Measurements from ENCODE around the gene FBLN1.

DNA sequence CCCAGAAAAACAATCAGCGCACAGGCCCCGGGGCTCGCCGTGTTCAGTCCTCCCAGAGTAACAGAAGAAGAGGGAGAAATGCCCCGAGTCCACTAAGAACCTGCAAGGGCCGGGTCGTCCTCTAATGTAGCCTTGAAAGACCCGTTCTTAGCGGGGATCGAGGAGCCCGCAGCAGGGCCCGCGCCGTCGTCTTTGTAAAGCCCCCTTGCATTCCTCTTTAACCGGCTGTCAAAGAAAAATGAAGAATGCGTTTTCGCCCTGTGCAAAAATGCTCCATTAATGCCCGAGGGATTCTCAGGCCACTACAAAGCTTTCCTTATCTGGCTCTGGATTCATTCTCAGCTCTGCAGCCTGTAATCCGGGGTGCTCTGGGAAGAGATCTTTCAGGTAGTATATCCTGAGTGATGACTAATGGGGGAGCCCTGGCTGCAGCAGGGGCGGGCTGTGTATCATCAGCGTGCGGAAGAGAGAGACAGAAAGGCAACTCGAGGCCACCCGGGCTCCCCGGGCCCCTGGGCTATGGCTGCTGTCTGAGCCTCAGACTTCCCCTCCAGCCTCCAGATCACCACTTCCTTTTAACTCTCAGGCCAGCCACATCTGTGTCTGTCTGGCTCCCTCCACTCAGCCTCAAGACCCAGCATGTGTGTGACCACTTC, 78.2 kb downstream of the FBLN1 start:
- TF ChIP-seq EZH2 (IDR thresholded peaks at IDR 0.05; ENCODE audit: insufficient read depth, poor library complexity, severe bottlenecking) = no peak
- no peak for TF ChIP-seq EZH2phosphoT487 (IDR thresholded peaks at IDR 0.05; ENCODE audit: insufficient read depth, low read depth)

All from GM23248 (cell line).